Measurements from ENCODE around the gene CENPB. TPM values are rescaled to one million over a fixed set of nuclear protein-coding genes. Genes with fewer than 3 reads are reported as not detected.

Gene CENPB
- total and polyA plus RNA-seq, 10 of the 15 experiments (the other 5 are each of a cell fraction or from before 2014, with no cell fraction given), result 0.16 to 71.2 (median 14.0) TPM

GRCh38 chr20:3738111-3739053 is 48.2 kb downstream of the CENPB start (continued):
- TF ChIP-seq CUX1 (IDR thresholded peaks at IDR 0.05; ENCODE audit: insufficient replicate concordance, low read depth, low read length) (no peak), RUNX3 (IDR thresholded peaks at IDR 0.05; ENCODE audit: low read length) (no peak), LARP7 (IDR thresholded peaks at IDR 0.05) (no peak)

- H3K4me1 ChIP-seq (ENCODE audit: control insufficient read depth, insufficient read depth, low read length), result no peaks in the 10 kb centered on the region
- H3K27me3 ChIP-seq (replicated peaks in 1 of 2; ENCODE audit: control insufficient read depth in 2 of 2, insufficient read depth in 2 of 2, low read length in 1 of 2), result no peaks in the 10 kb centered on the region; a peak in 1 of 4 replicates
- H3K4me2 ChIP-seq (ENCODE audit: control insufficient read depth, insufficient read depth), result no peak overlapping the region
- SMC1A ChIA-PET (ENCODE audit: uncharacterized antibody, unreplicated experiment), result interaction anchor here (0.7 kb wide), 1 partner anchor 25 kb away, joined by 3 read pairs; no protein-coding TSS in a partner anchor
- ATAC-seq (no peak), DNase-seq (ENCODE audit: low read depth, low spot score) (no peak), FAIRE-seq (no peak)
- H2AFZ ChIP-seq (ENCODE audit: control insufficient read depth, low read depth, low read length), result no peak overlapping the region
- intact Hi-C loops (cut with micrococcal nuclease; ENCODE audit: unreplicated experiment) (no loop called here), in situ Hi-C loops (cut with MboI) (no loop called here)
- POLR2A ChIA-PET, result interaction anchor here (0.5 kb wide), 1 partner anchor 517 kb away, joined by 3 read pairs; no protein-coding TSS in a partner anchor
- no peak overlapping the region for H3K4me3 ChIP-seq
- 15% methylated on average over 4 of the region's 4 CpGs for WGBS (ENCODE audit: insufficient coverage, insufficient replicate concordance, low lambda C conversion rate, missing lambda C conversion rate)
- CTCF ChIA-PET, result interaction anchor here (1.0 to 1.9 kb wide), 2 partner anchors 12 to 59 kb away, joined by 4 read pairs; no protein-coding TSS in a partner anchor
- no peaks in the 10 kb centered on the region for H3K9me3 ChIP-seq (replicated peaks; ENCODE audit: control insufficient read depth, insufficient read depth, low read length)
- no peaks in the 10 kb centered on the region for H4K20me1 ChIP-seq (ENCODE audit: control insufficient read depth, insufficient read depth)
- no peaks in the 10 kb centered on the region for H3K36me3 ChIP-seq (ENCODE audit: control insufficient read depth in 2 of 2, insufficient read depth in 2 of 2, low read length in 1 of 2)
- H3K9ac ChIP-seq (ENCODE audit: control insufficient read depth, insufficient read depth, low read length), result no peak overlapping the region
- H3K79me2 ChIP-seq (ENCODE audit: control insufficient read depth, insufficient read depth, low read length), result no peaks in the 10 kb centered on the region
- no peak for TF ChIP-seq ATF7 (IDR thresholded peaks at IDR 0.05; ENCODE audit: low read depth)
- no peak for TF ChIP-seq ETV6 (conservative IDR thresholded peaks at IDR 0.05 in 1 of 2, IDR thresholded peaks at IDR 0.05 in 1 of 2; ENCODE audit: borderline replicate concordance in 1 of 2, low read depth in 1 of 2)
- TF ChIP-seq KLF5 (IDR thresholded peaks at IDR 0.05; ENCODE audit: partially characterized antibody), result no peak
- no peak for TF ChIP-seq HDAC2 (IDR thresholded peaks at IDR 0.05)
- TF ChIP-seq SREBF1 (IDR thresholded peaks at IDR 0.05; ENCODE audit: low read length), result no peak
- no TSS peak for BruUV-seq (replicated peaks)
- RAD21 ChIA-PET (ENCODE audit: unreplicated experiment), result interaction anchor here (0.5 kb wide), 1 partner anchor 272 kb away, joined by 3 read pairs; no protein-coding TSS in a partner anchor
- no peak overlapping the region for H3K27ac ChIP-seq (ENCODE audit: control insufficient read depth, insufficient read depth)
These were observed 50.8 kb downstream of the CENPB start for GRCh38 chr20:3735768-3736167.
